ENCODE results near the gene FAM76B.

The FAM76B gene

GRCh38 chr11:95739108-95739938 is 50.3 kb downstream of the FAM76B start:
- no peak for ATAC-seq
- TF ChIP-seq ISL1 (CRISPR knock-in tag; IDR thresholded peaks at IDR 0.05) (peak; percentile 36), GLIS3 (CRISPR knock-in tag; IDR thresholded peaks at IDR 0.05) (no peak), SNAI2 (CRISPR knock-in tag; IDR thresholded peaks at IDR 0.05) (no peak)

- TF ChIP-seq ZNF565 (CRISPR knock-in tag; conservative IDR thresholded peaks at IDR 0.05; ENCODE audit: low read depth) (no peak), ZFP3 (CRISPR knock-in tag; IDR thresholded peaks at IDR 0.05) (0 out of 2 replicates have a peak, but pooled peaks have one; percentile 46), TCF4 (CRISPR knock-in tag; IDR thresholded peaks at IDR 0.05; ENCODE audit: borderline replicate concordance) (peak; percentile 70), RARB (CRISPR knock-in tag; IDR thresholded peaks at IDR 0.05) (no peak), ISL1 (CRISPR knock-in tag; IDR thresholded peaks at IDR 0.05) (peak; percentile 62)
- no peak for ATAC-seq
Measured at GRCh38 chr11:95736809-95737208, 52.8 kb downstream of the FAM76B start.

- TF ChIP-seq BACH2 (CRISPR knock-in tag; IDR thresholded peaks at IDR 0.05; ENCODE audit: borderline replicate concordance) (no peak), ZNF70 (CRISPR knock-in tag; IDR thresholded peaks at IDR 0.05) (no peak), GLIS3 (CRISPR knock-in tag; IDR thresholded peaks at IDR 0.05) (no peak), ZNF8 (CRISPR knock-in tag; IDR thresholded peaks at IDR 0.05) (no peak), SNAI2 (CRISPR knock-in tag; IDR thresholded peaks at IDR 0.05) (no peak), TOX (CRISPR knock-in tag; IDR thresholded peaks at IDR 0.05; ENCODE audit: borderline replicate concordance) (no peak), ZC3H10 (CRISPR knock-in tag; IDR thresholded peaks at IDR 0.05) (no peak), POU6F1 (CRISPR knock-in tag; IDR thresholded peaks at IDR 0.05; ENCODE audit: borderline replicate concordance, low read depth) (no peak), ISL1 (CRISPR knock-in tag; IDR thresholded peaks at IDR 0.05) (no peak), PATZ1 (CRISPR knock-in tag; IDR thresholded peaks at IDR 0.05; ENCODE audit: borderline replicate concordance) (no peak), ARNTL (CRISPR knock-in tag; IDR thresholded peaks at IDR 0.05; ENCODE audit: borderline replicate concordance, low read depth) (no peak), TCF4 (CRISPR knock-in tag; IDR thresholded peaks at IDR 0.05; ENCODE audit: borderline replicate concordance) (no peak), OSR1 (CRISPR knock-in tag; IDR thresholded peaks at IDR 0.05) (no peak), CREB5 (CRISPR knock-in tag; IDR thresholded peaks at IDR 0.05; ENCODE audit: low read depth) (no peak), CSDC2 (CRISPR knock-in tag; IDR thresholded peaks at IDR 0.05) (no peak), ZNF565 (CRISPR knock-in tag; conservative IDR thresholded peaks at IDR 0.05; ENCODE audit: low read depth) (no peak)
- no peak for ATAC-seq
Measured at GRCh38 chr11:95736355-95736754, 53.2 kb downstream of the FAM76B start.

GRCh38 chr11:95734009-95734572 is 55.5 kb downstream of the FAM76B start:
- ATAC-seq: no peak
- TF ChIP-seq OSR1 (CRISPR knock-in tag; IDR thresholded peaks at IDR 0.05) (no peak), PATZ1 (CRISPR knock-in tag; IDR thresholded peaks at IDR 0.05; ENCODE audit: borderline replicate concordance) (no peak), TOX (CRISPR knock-in tag; IDR thresholded peaks at IDR 0.05; ENCODE audit: borderline replicate concordance) (no peak), RARB (CRISPR knock-in tag; IDR thresholded peaks at IDR 0.05) (no peak), SNAI2 (CRISPR knock-in tag; IDR thresholded peaks at IDR 0.05) (no peak), ESRRG (CRISPR knock-in tag; IDR thresholded peaks at IDR 0.05) (no peak), TCF4 (CRISPR knock-in tag; IDR thresholded peaks at IDR 0.05; ENCODE audit: borderline replicate concordance) (no peak), CREB5 (CRISPR knock-in tag; IDR thresholded peaks at IDR 0.05; ENCODE audit: low read depth) (no peak), PPARA (CRISPR knock-in tag; IDR thresholded peaks at IDR 0.05; ENCODE audit: borderline replicate concordance) (no peak), TSHZ2 (CRISPR knock-in tag; IDR thresholded peaks at IDR 0.05) (no peak), ZFP30 (CRISPR knock-in tag; IDR thresholded peaks at IDR 0.05) (no peak), ZC3H10 (CRISPR knock-in tag; IDR thresholded peaks at IDR 0.05) (no peak), GLIS3 (CRISPR knock-in tag; IDR thresholded peaks at IDR 0.05) (no peak), ARNTL (CRISPR knock-in tag; IDR thresholded peaks at IDR 0.05; ENCODE audit: borderline replicate concordance, low read depth) (no peak), ZNF565 (CRISPR knock-in tag; conservative IDR thresholded peaks at IDR 0.05; ENCODE audit: low read depth) (no peak)

Data from SK-N-SH treated with all-trans-retinoic acid at 6 μM for 48 hours (cell line).